ENCODE results near the gene KCNIP1.

DNA sequence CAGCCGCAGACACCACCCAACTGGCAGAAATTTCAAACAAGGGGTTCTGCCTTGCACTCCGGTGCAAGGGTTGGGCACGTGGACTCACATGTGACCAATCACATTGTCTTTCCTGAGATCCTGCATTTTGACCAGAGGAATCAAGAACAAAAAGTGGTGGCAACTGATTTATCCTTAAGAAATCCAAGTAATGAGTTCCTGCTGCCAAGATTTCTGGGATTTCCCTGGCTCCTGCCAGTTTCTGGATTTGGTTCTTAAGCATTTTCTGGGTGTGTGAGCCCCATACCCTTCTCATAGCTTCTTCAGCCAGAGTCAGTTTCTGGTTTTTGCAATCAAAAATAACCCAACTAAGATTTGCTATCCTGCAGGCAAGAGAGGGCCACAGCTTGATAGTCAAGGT lies 17.4 kb upstream of the KCNIP1 start:
- TF ChIP-seq, protein P1, sequence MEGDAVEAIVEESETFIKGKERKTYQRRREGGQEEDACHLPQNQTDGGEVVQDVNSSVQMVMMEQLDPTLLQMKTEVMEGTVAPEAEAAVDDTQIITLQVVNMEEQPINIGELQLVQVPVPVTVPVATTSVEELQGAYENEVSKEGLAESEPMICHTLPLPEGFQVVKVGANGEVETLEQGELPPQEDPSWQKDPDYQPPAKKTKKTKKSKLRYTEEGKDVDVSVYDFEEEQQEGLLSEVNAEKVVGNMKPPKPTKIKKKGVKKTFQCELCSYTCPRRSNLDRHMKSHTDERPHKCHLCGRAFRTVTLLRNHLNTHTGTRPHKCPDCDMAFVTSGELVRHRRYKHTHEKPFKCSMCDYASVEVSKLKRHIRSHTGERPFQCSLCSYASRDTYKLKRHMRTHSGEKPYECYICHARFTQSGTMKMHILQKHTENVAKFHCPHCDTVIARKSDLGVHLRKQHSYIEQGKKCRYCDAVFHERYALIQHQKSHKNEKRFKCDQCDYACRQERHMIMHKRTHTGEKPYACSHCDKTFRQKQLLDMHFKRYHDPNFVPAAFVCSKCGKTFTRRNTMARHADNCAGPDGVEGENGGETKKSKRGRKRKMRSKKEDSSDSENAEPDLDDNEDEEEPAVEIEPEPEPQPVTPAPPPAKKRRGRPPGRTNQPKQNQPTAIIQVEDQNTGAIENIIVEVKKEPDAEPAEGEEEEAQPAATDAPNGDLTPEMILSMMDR (IDR thresholded peaks at IDR 0.05): no peak
- TF ChIP-seq POLR2A (IDR thresholded peaks at IDR 0.05): no peak
